DND-41 (cell line): ENCODE results near the gene MIOX.

Experiments used
- ATAC-seq: fragments of 200-7000 bp; cut with Tn5 transposase; 3 replicates; pipeline ENCODE4 v1.9.1; 2021; ENCODE audit warnings: low read depth; ENCODE audit not compliant: insufficient read depth
- DNase-seq: peaks from one replicate; pipeline ENCODE4 v3.0.0-alpha.2; 2020
- H2AFZ ChIP-seq: 2 replicates; pipeline ENCODE4 v1.6.0; 2012; ENCODE audit warnings: low read depth, low read length
- H3K27ac ChIP-seq: 2 replicates; pipeline ENCODE4 v1.5.1; 2012; ENCODE audit warnings: low read length, inconsistent platforms
- H3K27me3 ChIP-seq: fragments of 200-600 bp; sonication (generic); 2 replicates; pipeline ENCODE4 v1.6.0; 2012; ENCODE audit warnings: low read length, mild to moderate bottlenecking, inconsistent platforms; ENCODE audit not compliant: insufficient read depth, poor library complexity
- H3K36me3 ChIP-seq: 2 replicates; pipeline ENCODE4 v1.5.1; 2012; ENCODE audit warnings: low read length, inconsistent platforms; ENCODE audit not compliant: insufficient read depth
- H3K4me1 ChIP-seq: 2 replicates; pipeline ENCODE4 v1.5.1; 2012; ENCODE audit warnings: mild to moderate bottlenecking, low read length; ENCODE audit not compliant: insufficient read depth
- H3K4me2 ChIP-seq: 2 replicates; pipeline ENCODE4 v1.6.0; 2012; ENCODE audit warnings: mild to moderate bottlenecking, moderate library complexity, low read length, inconsistent platforms; ENCODE audit not compliant: insufficient read depth
- H3K4me3 ChIP-seq, 2 experiments: fragments of 200-600 bp in 1 of 2; shearing (Covaris generic) in 1 of 2; 2 replicates each; pipeline ENCODE4 v1.5.1; 2012 to 2016; ENCODE audit warnings: inconsistent platforms in 2 of 2, low read length in 2 of 2, mild to moderate bottlenecking in 2 of 2, low read depth in 1 of 2, moderate library complexity in 1 of 2
- H3K79me2 ChIP-seq: 2 replicates; pipeline ENCODE4 v1.6.0; 2012; ENCODE audit warnings: low read length, inconsistent platforms; ENCODE audit not compliant: insufficient read depth
- H3K9ac ChIP-seq: 2 replicates; pipeline ENCODE4 v1.6.0; 2012; ENCODE audit warnings: low read depth, mild to moderate bottlenecking, inconsistent platforms, low read length, moderate library complexity
- H3K9me3 ChIP-seq: 2 replicates; pipeline ENCODE4 v1.5.1; 2012; ENCODE audit warnings: low read length, moderate library complexity, mild to moderate bottlenecking, inconsistent platforms; ENCODE audit not compliant: insufficient read depth, severe bottlenecking
- H4K20me1 ChIP-seq: 2 replicates; pipeline ENCODE4 v1.6.0; 2012; ENCODE audit warnings: low read length; ENCODE audit not compliant: insufficient read depth
- CTCF ChIP-seq: IDR thresholded peaks from 2 replicates; pipeline ENCODE4 v1.5.1; 2012; ENCODE audit warnings: borderline replicate concordance, low read length, moderate library complexity, mild to moderate bottlenecking; ENCODE audit not compliant: poor library complexity, severe bottlenecking; ENCODE audit errors: extremely low read depth
- EZH2 ChIP-seq: IDR thresholded peaks from 3 replicates; pipeline ENCODE4 v1.6.1; 2012; ENCODE audit warnings: borderline replicate concordance, low read depth, mild to moderate bottlenecking, moderate library complexity, low read length, inconsistent platforms; ENCODE audit not compliant: severe bottlenecking

Gene MIOX

GRCh38 chr22:50460938-50461337 is 25.7 kb upstream of the MIOX start:
- Histone ChIP-seq H3K79me2 (peaks cover 21% of the 10 kb centered on the region), H2AFZ (no peak overlapping the region), H3K4me1 (no peaks in the 10 kb centered on the region), H3K4me2 (no peak overlapping the region), H3K9ac (no peak overlapping the region), H3K9me3 (no peaks in the 10 kb centered on the region), H4K20me1 (peaks cover 88% of the 10 kb centered on the region), H3K27ac (no peak overlapping the region), H3K4me3 (no peak overlapping the region), H3K36me3 (peaks cover 98% of the 10 kb centered on the region), H3K27me3 (no peaks in the 10 kb centered on the region)
- ATAC-seq: no peak
- TF ChIP-seq CTCF (no peak), EZH2 (no peak)
- DNase-seq: no peak

- Histone ChIP-seq H3K79me2 (peaks cover 27% of the 10 kb centered on the region), H3K4me2 (no peak overlapping the region), H3K9ac (no peak overlapping the region), H3K36me3 (peaks cover 98% of the 10 kb centered on the region), H3K27ac (no peak overlapping the region), H3K9me3 (no peaks in the 10 kb centered on the region), H4K20me1 (peaks cover 92% of the 10 kb centered on the region), H3K4me3 (no peak overlapping the region), H3K27me3 (no peaks in the 10 kb centered on the region), H3K4me1 (no peaks in the 10 kb centered on the region), H2AFZ (no peak overlapping the region)
- DNase-seq (no peak), ATAC-seq (no peak)
- TF ChIP-seq EZH2 (no peak), CTCF (no peak)
Observed at GRCh38 chr22:50461536-50461935, 25.1 kb upstream of the MIOX start.

GRCh38 chr22:50461979-50462540 is 24.6 kb upstream of the MIOX start:
- Histone ChIP-seq H3K79me2 (peaks cover 31% of the 10 kb centered on the region), H4K20me1 (peaks cover 92% of the 10 kb centered on the region), H3K4me2 (no peak overlapping the region), H3K9me3 (no peaks in the 10 kb centered on the region), H2AFZ (no peak overlapping the region), H3K4me3 (no peak overlapping the region), H3K36me3 (peaks cover 98% of the 10 kb centered on the region), H3K27ac (no peak overlapping the region), H3K9ac (no peak overlapping the region), H3K27me3 (no peaks in the 10 kb centered on the region), H3K4me1 (no peaks in the 10 kb centered on the region)
- TF ChIP-seq CTCF (no peak), EZH2 (no peak)
- DNase-seq: no peak
- ATAC-seq: no peak
